ENCODE results near the gene ZDHHC11B.
"Not testable (repeated sequence)": the region's sequence is repeated elsewhere in the genome, so short reads cannot be mapped to it uniquely, and the experiment has no call there.

ZDHHC11B gene

DNA sequence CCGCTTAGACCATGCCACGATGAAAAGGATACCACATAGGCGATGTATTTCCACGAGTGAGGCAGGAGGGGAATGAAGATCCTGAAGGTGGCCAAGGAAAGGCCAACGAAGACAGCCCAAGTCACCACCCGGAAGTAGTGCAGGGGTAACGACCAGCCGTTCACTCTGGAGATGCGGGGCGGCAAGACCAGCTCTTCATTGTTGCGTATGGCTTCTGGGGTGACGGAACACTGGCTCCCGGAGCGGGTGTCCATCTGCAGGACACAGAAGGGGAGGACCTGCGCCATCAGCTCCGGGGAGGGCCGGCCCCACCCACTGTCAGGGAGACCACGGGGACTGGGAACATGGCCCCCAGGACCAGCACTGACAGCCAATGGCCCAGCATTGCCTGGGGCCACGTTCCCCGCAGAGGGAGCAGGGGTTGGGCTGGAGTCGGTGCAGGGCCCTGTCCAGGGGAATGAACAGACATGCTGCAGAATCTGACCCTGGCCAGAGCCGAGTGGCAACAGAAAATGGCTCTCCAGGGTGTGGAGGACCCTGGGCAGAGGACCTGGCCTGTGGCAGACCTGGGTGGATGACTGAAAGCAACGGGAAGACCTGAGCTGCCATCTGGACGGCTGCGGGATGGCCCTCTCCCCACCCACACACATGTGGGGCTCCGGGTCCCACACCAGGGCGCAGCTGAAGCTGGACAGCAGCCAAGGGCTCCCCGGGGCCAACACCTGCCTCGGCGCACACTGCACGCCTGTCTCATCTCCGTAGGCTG lies 17.7 kb downstream of the ZDHHC11B start:
- no peak for DNase-seq

DNA sequence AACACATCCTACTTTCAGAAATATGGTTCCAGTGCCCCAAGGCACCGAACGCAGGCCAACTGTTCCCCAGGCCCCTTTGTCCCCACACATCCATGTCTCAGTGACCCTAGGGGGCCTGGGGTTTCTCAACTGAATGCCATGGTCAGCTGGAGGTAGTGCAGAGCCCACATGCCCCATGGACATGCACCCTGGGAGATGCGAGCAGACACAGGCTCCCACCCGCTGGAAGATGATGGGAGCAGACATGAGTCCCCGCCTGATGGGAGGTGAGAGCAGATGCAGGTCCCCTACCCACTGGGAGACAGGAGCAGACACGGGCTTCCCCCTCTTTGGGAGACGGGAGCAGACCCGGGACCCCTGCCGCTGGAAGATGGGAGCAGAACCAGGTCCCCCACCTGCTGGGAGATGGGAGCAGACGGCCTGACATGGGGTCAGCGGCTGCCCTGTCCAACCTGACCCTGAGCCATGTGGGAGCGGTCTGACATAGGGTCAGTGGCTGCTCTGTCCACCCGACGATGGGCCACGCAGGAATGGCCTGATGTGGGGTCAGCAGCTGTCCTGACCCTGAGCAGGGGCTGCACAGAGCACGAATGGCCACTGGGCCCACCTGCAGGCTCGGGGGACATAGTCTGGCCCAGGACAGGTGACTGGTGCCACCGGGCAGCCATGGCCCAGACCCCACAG lies 18.4 kb downstream of the ZDHHC11B start:
- no peak for DNase-seq

DNA sequence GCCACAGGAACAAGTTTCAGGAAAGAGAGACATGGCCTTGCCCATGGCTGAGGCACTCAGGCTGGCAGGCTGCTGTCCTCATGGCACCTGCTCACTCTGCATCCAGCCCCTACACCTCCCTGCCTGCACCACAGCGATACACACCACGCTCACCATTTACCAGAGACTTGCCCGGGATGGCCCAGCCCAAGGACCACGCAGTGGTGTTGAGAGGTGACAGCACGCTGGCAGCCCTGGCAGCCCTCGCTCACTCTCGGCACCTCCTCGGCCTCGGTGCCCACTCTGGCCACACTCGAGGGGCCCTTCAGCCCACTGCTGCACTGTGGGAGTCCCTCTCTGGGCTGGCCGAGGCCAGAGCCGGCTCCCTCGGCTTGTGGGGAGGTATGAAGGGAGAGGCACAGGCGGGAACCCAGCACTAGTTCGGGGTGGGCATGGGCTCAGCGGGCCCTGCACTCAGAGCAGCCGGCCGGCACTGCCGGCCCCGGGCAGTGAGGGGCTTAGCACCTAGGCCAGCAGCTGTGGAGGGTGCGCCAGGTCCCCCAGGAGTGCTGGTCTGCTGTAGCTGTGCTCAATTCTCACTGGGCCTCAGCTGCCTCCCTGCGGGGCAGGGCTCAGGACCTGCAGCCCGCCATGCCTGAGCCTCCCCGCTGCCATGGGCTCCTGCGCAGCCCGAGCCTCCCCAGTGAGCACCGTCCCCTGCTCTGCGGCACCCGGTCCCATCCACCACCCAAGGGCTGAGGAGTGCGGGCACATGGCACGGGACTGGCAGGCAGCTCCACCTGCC lies 20.3 kb downstream of the ZDHHC11B start:
- DNase-seq, result no peak

DNA sequence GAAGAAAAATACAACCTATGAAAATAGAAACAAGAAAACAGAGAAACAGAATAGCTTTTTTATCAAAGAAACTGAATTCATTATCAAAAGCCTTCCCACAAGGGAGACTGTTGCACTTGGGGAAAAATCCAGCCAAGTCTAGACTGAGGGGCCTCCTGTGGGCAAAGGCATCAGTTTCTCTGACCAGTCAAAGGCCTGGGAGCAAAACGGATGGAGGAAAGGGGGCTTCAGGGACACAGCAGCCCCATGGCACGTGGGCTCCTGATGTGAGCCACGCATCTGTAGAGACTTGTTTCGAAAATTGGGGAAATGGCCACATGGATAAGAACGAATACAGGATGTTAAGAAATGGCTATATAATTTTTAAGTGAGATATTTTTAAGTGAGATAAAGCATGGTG lies 21.1 kb downstream of the ZDHHC11B start:
- no peak for DNase-seq

DNA sequence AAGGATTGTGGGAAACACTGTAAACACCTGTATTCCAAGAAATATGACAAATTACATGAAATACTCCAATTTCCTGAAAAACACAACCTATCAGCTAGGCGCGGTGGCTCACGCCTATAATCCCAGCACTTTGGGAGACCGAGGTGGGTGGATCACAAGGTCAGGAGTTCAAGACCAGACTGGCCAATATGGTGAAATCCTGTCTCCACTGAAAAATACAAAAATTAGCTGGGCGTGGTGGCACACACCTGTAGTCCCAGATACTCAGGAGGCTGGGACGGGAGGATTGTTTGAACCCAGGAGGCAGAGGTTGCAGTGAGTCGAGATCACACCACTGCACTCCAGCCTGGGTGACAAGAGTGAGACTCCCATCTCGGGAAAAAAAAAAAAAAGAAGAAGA lies 21.5 kb downstream of the ZDHHC11B start:
- not testable (repeated sequence) for DNase-seq

DNA sequence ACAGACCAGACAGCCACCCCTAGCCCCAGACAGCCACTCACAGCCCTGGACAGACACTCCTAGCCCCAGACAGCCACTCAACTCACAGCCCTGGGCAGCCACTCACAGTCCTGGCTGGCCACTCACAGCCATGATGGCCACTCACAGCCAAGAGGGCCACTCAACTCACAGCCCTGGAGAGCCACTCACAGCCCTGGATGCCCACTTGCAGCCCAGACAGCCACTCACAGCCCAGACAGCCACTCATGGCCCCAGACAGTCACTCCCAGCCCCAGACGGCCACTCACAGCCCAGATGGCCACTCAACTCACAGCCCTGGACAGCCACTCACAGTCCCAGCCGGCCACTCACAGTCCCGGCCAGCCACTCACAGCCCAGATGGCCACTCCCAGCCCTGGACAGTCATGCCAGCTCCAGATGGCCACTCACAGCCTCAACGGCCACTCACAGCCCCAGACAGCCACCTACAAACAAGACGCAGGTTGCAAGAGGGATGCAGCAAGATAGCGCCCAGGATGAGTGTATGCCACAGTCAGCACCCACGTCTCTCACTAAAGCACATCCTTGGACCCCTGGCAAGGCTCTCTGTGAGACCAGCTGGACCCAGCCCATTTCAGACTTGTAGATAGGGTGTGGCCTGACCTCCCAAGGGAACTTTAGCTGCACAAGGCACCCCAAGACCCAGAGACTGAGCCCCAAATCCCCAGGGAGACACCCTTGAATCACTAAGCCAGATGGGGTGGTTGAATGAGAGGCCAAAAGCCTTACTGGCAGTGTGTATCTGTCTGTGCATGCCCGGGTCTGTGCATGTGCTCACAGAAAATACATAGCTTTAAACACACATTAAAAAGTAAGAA lies 22.4 kb downstream of the ZDHHC11B start:
- DNase-seq, result peak; percentile 92

DNA sequence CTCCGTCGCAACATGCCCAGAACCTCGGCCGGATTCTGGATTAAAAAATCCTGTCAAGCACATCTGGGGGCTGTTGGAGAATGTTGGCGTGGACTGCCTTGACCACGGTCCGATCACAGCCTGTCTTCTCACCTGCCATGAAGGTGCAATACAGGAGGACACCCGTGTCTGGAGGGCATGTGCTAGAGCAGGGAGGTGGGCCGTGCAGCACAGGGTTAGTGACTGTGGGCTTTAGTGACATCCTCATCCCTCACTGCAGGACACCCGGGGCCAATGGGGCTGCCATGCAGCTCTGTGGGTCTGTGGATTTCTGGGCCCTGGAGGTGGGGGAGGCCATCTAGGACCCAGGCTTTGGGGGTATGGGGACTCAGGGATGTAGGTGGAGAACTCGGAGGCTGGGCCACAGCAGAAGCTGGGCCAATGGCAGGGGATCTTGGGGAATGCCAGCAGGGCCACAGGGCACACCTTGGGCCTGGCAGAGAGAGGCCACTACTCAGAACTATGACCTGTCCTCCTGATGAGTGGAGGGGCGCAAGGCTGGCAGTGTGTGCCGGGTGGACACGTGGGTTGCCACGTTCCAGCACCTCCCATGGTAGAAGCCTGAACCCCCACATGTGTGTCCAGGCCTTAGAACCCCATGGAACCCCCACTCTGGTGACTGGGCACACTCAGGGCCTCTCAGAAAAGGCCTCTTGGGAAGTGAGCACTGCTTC lies 23.3 kb downstream of the ZDHHC11B start:
- no peak for DNase-seq

DNA sequence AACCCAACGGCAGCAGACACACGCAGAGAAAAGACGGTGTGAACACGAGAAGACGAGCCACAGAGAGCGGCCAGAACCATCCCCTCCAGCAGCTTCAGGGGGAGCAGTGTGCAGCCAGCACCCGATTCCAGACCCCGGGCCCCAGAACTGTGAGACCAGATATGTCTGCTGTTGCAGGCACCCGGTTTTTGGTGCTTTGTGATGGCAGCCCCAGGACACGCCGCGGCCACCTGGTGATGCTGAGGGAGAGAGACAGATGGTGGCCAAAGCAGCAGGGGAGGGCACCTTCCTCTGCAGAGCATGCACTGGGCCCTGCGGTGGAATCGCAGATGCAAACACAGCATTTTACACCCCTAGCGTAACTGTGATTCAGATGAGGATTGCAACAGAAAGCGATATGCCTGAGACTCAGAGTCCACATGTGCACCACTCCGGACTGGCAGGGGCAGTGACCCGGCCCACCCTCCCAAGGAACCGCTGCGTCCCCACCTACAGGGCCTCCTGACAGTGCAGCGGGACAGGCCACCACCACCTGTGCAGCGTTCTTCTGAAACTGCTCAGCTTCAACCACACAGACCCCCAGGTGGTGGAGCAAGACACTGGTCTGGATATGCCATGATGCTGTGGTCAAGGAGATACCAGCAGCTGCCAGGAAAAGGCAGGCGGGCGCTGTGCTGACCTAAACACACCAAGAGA lies 24.0 kb downstream of the ZDHHC11B start:
- DNase-seq, result no peak

DNA sequence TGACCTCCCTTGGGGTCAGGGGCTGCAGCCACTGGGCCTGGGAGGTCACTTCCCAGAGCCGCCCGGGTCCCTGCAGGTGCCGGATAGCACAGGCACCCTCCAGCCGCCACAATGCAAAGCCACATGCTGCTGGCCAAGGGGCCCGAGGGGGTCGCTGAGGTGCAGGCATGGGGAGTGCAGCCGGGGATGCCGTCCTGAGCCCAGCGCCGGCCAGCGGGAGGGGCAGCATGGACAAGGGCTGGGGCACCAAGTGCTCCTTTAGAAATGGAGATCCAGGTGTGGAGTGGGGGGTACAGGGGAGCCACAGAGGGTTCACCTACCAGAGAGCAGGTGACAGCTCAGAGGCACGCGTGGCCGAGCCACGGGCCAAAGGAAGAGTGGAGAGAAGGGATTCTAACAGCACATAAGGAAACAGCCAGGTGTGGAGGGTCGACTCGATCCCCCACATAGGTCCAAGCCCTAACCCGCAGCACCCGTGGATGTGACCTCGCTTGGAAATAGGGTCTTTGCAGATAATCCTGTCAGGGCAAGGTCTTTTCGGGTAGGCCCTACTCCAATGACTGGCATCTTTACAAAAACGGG lies 24.7 kb downstream of the ZDHHC11B start:
- DNase-seq, result no peak

DNA sequence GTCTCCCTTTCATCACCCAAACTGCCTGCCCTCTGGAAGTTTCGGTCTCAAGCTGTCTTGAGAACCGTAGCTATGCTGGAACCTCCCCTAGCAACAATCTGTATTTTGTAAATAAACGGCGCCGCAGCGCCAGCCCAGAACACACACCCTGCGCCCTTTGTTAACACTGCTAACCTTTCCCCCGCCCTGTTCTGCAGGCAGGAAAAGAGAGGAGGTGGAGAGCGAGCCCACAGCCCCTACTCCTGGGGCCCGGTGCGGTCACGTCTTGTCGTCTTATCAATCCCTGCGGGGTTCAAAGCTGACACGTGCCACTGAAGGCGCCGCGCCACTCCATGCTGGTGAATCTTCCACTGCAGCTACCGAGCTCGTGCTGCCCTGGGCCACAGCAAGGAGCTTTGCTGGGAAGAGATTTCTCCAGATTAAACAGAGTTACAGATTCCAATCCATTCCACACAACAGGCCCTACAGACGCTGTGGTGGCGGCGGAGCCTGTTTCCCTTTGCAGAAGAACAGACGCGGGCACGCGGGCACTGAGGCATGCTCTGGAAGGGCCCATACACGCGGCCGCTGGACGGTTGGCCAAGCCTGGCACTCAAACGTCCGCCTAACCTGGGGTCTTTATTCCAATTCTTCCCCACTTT lies 25.3 kb downstream of the ZDHHC11B start:
- no peak for DNase-seq

DNA sequence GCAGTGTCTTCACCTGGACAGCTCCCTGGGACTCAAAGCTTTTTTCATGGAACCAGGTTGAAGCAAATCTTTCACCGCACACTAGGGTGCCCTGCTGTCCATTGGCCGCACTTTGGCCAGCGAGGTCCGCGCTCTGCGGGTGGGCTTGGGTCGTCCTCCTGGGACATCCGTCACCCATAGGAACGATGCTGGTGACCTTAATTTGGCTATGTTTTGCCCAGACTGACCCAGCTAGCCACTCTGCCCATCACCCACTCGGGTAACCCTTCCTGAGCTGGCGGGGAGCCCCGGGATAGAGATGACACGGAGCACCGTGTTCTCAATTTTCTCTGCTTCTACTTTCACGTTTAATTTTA lies 25.9 kb downstream of the ZDHHC11B start:
- DNase-seq, result no peak

DNA sequence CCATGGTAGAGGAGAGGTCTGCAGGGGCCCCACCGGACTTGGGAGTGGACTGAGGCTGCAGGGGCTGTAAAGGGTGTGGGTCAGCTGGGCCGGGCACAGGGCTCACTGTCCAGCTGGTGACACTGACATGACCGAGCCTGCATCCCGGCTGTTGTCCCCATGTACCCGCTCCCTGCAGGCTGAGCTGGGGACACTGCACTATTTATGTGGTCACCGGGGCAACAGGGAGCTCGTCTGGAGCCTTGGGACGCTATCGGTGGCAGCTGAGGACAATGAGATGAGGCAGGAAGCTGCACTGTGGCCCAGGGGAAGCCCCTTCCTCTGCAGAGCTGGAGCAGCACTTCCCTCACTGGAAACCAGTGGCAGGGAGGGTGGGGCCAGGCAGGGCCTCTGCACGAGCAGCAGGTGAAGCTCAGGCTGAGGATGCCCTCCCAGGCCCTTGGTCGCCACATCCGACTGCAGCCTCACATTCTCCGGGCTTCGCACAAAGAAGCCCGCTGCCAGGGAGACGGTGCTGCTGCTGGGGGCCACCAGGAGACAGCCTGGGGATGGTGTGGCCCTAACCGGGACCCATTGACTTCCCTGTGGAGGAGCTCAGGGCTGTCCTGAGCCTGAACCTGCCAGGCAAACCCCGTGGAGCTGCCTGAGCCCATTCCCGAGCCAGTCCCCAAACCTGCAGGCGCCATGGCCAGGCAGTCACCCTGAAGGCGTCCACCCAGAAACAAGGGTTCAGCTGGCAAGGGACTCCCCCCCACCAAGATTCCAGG lies 26.4 kb downstream of the ZDHHC11B start:
- no peak for DNase-seq

DNA sequence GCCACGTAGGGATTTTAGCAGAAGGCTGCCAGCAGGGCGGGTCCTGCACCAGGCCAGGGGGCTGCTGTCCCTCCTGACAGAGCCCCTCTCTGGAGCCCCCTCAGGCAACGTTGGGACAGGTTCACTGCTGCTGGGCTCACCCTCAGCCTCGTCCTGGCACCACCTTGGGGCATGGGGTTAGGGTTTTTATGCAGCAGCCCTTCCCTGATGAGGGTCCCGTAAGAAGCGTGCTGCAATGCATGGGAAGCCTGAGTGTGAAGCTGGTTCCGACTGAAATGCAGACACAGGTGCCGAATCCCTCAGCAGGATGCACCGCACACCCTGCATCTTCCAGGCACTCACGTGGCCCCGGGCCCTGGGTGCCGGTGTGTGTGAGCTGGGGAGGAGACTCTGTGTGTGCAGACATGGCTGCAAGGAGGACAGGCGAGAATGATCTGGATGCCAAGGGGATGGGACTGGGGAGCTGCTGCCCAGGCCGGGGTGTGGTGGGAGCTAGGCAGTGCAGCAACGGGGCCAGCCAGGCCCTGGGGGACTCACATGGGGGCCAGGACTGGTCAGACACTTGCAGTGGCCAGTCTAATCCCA lies 27.1 kb downstream of the ZDHHC11B start:
- no peak for DNase-seq

DNA sequence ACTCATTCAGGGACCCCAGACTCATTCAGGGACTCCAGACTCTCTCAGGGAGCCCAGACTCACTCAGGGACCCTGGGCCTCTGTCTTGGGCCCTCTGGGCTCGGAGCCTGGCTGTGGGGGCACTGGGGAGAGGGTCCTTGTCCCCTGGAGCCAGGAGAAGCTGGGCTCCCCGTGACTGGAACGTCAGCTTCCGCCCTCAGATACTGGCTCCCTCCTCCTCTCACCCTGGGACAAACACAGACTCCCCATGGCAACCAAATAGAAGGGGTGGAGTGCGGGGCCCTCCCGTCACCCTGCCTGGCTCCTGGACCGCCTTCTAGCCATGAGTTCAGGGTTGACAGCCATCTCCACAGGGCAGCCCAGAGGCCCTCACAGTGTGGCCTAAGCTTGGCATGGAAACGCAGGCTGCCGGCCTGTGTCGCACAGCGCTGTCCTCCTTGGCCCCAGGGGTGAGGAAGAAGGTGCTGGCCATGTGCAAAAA lies 27.6 kb downstream of the ZDHHC11B start:
- no peak for DNase-seq

DNA sequence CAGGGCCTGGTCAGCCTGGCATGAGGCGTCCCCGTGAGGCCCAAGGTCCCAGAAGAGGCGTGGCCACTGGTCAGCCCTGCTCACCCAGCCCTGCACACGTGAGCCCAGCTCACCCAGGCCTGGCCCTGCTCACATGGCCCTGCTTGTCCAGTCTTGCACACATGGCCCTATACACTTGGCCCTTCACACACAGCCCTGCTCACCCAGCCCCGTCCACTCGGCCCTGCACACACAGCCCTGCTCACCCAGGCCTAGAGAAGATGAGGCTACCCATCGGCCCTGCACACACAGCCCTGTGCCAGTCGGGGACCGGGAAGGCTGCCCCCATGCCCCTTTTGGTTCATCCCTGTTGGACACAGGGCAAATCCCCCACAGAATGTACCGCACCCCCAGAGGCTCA lies 28.4 kb downstream of the ZDHHC11B start:
- DNase-seq, result no peak

DNA sequence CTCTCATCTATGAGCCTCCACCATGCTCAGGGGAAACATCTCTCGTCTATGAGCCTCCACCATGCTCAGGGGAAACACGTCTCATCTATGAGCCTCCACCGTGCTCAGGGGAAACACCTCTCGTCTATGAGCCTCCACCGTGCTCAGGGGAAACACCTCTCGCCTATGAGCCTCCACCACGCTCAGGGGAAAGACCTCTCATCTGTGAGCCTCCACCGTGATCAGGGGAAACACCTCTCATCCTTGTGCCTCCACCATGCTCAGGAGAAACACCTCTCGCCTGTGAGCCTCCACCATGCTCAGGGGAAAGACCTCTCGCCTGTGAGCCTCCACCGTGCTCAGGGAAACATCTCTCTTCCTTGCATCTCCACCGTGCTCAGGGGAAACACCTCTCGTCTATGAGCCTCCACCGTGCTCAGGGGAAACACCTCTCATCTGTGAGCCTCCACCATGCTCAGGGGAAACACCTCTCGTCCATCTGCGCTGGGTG lies 30.3 kb downstream of the ZDHHC11B start:
- DNase-seq, result not testable (repeated sequence)

DNA sequence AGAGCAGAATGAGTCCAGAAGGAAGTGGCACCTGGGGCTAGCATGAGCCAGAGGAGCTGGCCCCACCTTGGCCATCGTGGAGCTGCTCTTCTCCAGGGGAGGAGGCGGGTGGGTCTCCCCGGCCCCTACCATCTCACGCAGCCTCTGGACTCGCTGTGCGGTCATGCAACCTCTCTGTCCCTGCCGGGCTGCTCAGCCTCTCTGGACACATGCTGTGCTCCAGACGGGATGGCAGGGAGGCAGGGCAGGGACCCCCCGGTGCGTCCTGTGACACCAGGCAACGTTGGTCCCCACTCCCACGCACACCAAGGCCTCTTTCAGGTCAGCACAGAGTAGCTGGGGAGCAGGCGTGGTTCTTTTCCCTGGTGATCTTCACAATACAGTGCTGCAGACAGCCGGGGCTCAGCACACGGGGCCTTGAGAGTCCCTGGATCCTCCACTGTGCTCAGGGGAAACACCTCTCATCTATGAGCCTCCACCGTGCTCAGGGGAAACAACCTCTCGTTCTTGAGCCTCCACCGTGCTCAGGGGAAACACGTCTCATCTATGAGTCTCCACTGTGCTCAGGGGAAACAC lies 30.9 kb downstream of the ZDHHC11B start:
- not testable (repeated sequence) for DNase-seq

DNA sequence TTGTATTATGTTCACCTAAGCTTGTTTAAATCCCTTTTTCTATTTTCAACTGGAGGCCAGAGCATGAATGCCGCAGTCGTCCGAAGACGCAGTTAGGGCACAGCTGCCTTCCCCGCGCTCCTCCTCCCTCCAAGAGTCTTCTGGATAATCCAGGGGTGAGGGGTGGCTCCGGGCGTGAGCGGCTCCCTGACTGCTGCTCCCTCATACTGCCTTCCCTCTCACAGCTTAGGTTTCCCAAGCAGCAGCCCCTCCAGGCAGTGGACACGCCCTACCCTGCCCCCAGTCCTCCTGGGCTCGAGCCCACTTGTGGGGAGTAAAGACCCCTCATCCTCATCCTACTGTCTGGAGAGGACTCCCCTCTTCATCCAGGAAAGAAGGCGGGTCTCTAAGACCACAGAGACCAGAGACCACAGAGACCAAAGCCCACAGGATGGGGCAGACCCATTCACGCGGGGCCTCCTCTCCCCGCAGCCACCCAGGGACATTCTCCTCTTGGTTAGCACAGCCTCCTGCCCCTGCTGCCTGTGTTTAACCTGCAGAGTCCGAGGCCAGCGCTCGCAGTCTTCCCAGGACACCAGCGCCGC lies 31.9 kb downstream of the ZDHHC11B start:
- not testable (repeated sequence) for DNase-seq

Measured in NCI-H524 treated with DMSO at 0.1 percent for 48 hours (cell line).